Loucy (cell line): Measurements from ENCODE around the gene SH3RF1.

Source experiments
- H2AFZ ChIP-seq: fragments of 200-600 bp; sonication (generic); 2 replicates; pipeline ENCODE4 v1.6.0; 2016; ENCODE audit warnings: antibody characterized with exemption, mild to moderate bottlenecking, low read length, moderate library complexity
- H3F3A ChIP-seq: fragments of 200-600 bp; 2 replicates; pipeline ENCODE4 v1.6.0; 2016; ENCODE audit warnings: antibody characterized with exemption, low read depth, mild to moderate bottlenecking
- H3K27me3 ChIP-seq: fragments of 200-600 bp; sonication (generic); 2 replicates; pipeline ENCODE4 v1.6.1; 2014; ENCODE audit warnings: low read length, mild to moderate bottlenecking; ENCODE audit not compliant: insufficient read depth, poor library complexity, severe bottlenecking
- H3K36me3 ChIP-seq: fragments of 200-600 bp; sonication (generic); 2 replicates; pipeline ENCODE4 v1.6.1; 2016; ENCODE audit warnings: low read length; ENCODE audit not compliant: insufficient read depth
- H3K4me1 ChIP-seq: fragments of 200-600 bp; sonication (generic); 2 replicates; pipeline ENCODE4 v1.5.1; 2014; ENCODE audit warnings: low read length, mild to moderate bottlenecking; ENCODE audit not compliant: insufficient read depth, poor library complexity, severe bottlenecking
- H3K4me2 ChIP-seq: fragments of 200-600 bp; sonication (generic); 2 replicates; pipeline ENCODE4 v1.6.0; 2014; ENCODE audit warnings: antibody characterized with exemption, low read length, low read depth, mild to moderate bottlenecking; ENCODE audit not compliant: poor library complexity, severe bottlenecking
- H3K4me3 ChIP-seq: fragments of 200-600 bp; sonication (generic); 2 replicates; pipeline ENCODE4 v1.5.1; 2014; ENCODE audit warnings: low read length, mild to moderate bottlenecking, mixed read lengths; ENCODE audit not compliant: poor library complexity, severe bottlenecking
- H3K79me2 ChIP-seq: fragments of 200-600 bp; sonication (generic); 2 replicates; pipeline ENCODE4 v1.6.1; 2014; ENCODE audit warnings: low read length; ENCODE audit not compliant: insufficient read depth
- H3K9ac ChIP-seq: fragments of 200-600 bp; sonication (generic); 2 replicates; pipeline ENCODE4 v1.6.0; 2014; ENCODE audit warnings: mild to moderate bottlenecking, low read depth, low read length, moderate library complexity; ENCODE audit not compliant: poor library complexity, severe bottlenecking
- H3K9me2 ChIP-seq: fragments of 200-600 bp; sonication (generic); replicated peaks from 2 replicates; pipeline ENCODE4 v1.6.1; 2016; ENCODE audit warnings: low read depth, low read length, mixed read lengths
- H3K9me3 ChIP-seq: fragments of 200-600 bp; sonication (generic); 2 replicates; pipeline ENCODE4 v1.6.1; 2014; ENCODE audit warnings: mild to moderate bottlenecking, antibody characterized with exemption, low read length, low read depth; ENCODE audit not compliant: insufficient read depth
- H4K20me1 ChIP-seq: fragments of 200-600 bp; sonication (generic); 2 replicates; pipeline ENCODE4 v1.6.0; 2014; ENCODE audit warnings: antibody characterized with exemption, low read length, mild to moderate bottlenecking; ENCODE audit not compliant: insufficient read depth, poor library complexity, severe bottlenecking
- CTCF ChIP-seq: fragments of 200-600 bp; sonication (generic); conservative IDR thresholded peaks from 2 replicates; pipeline ENCODE4 v1.5.1; 2014; ENCODE audit warnings: mild to moderate bottlenecking, antibody characterized with exemption, low read length
- EZH2phosphoT487 ChIP-seq: fragments of 200-600 bp; IDR thresholded peaks from 2 replicates; pipeline ENCODE4 v1.6.1; 2018; ENCODE audit warnings: antibody characterized with exemption, mild to moderate bottlenecking, moderate library complexity, borderline replicate concordance

The SH3RF1 gene

GRCh38 chr4:169122422-169122821, 148.3 kb downstream of the SH3RF1 start:
- Histone ChIP-seq H2AFZ (no peak overlapping the region), H3K4me1 (no peaks in the 10 kb centered on the region), H3K4me3 (no peak overlapping the region), H3F3A (no peaks in the 10 kb centered on the region), H3K27me3 (no peaks in the 10 kb centered on the region), H3K79me2 (no peaks in the 10 kb centered on the region), H3K4me2 (no peak overlapping the region), H3K9me2 (no peaks in the 10 kb centered on the region), H3K36me3 (peaks cover 14% of the 10 kb centered on the region; the same call in 1 of the 2 replicates), H3K9ac (no peak overlapping the region), H3K9me3 (no peaks in the 10 kb centered on the region), H4K20me1 (no peaks in the 10 kb centered on the region)
- TF ChIP-seq EZH2phosphoT487 (no peak), CTCF (no peak)

GRCh38 chr4:169121861-169122382, 148.8 kb downstream of the SH3RF1 start:
- Histone ChIP-seq H3K4me2 (no peak overlapping the region), H3K27me3 (no peaks in the 10 kb centered on the region), H3F3A (no peaks in the 10 kb centered on the region), H2AFZ (no peak overlapping the region), H3K4me1 (no peaks in the 10 kb centered on the region), H3K36me3 (peaks cover 18% of the 10 kb centered on the region; the same call in 1 of the 2 replicates), H3K9ac (no peak overlapping the region), H4K20me1 (no peaks in the 10 kb centered on the region), H3K79me2 (no peaks in the 10 kb centered on the region), H3K9me3 (no peaks in the 10 kb centered on the region), H3K9me2 (no peaks in the 10 kb centered on the region), H3K4me3 (no peak overlapping the region)
- no peak for TF ChIP-seq EZH2phosphoT487
- TF ChIP-seq CTCF: no peak

GRCh38 chr4:169120624-169121023, 150.1 kb downstream of the SH3RF1 start:
- H3K9me3 ChIP-seq: no peaks in the 10 kb centered on the region
- no peaks in the 10 kb centered on the region for H3F3A ChIP-seq
- no peak overlapping the region for H3K4me3 ChIP-seq
- peaks cover 29% of the 10 kb centered on the region; the same call in 1 of the 2 replicates for H3K36me3 ChIP-seq
- no peaks in the 10 kb centered on the region for H3K4me1 ChIP-seq
- no peaks in the 10 kb centered on the region for H3K9me2 ChIP-seq
- H3K4me2 ChIP-seq: no peak overlapping the region
- H4K20me1 ChIP-seq: no peaks in the 10 kb centered on the region
- H3K9ac ChIP-seq: no peak overlapping the region
- no peak for TF ChIP-seq EZH2phosphoT487
- no peak for TF ChIP-seq CTCF
- no peak overlapping the region for H2AFZ ChIP-seq
- H3K79me2 ChIP-seq: no peaks in the 10 kb centered on the region
- no peaks in the 10 kb centered on the region for H3K27me3 ChIP-seq
